Thoracic aorta endothelial cell (primary cell): ENCODE results near the gene DMBT1. TPM values are rescaled to one million over a fixed set of nuclear protein-coding genes. Genes with fewer than 3 reads are reported as not detected.

Source experiments
- total RNA-seq: library from RNA; depleted of rRNA; stranded (reverse); fragments of >200 nt; gene quantifications from 2 replicates; pipeline ENCODE4 v1.2.3, GENCODE V29; 2012

DMBT1 gene
- not detected in 2 replicates for total RNA-seq

GRCh38 chr10:122560279-122560804 is at the start of gene DMBT1:
TSS of gene DMBT1 (plus strand) at chr10:122560754. CDS start at chr10:122560771, 17 bp downstream.

Other genes with a start within 250 kb of the DMBT1 start
- gene PLEKHA1, start 186.0 kb upstream of the DMBT1 start, total RNA-seq = 47.5 and 53.8 TPM in 2 replicates
- gene ARMS2, start 106.1 kb upstream of the DMBT1 start, total RNA-seq = not detected in 2 replicates
- 22.4 and 37.0 TPM in 2 replicates for gene HTRA1, start 99.2 kb upstream of the DMBT1 start, total RNA-seq
- gene C10orf120, start 139.1 kb downstream of the DMBT1 start, total RNA-seq = not detected in 2 replicates